ENCODE data around the gene PTPRN2. TPM values are rescaled to one million over a fixed set of nuclear protein-coding genes. Genes with fewer than 3 reads are reported as not detected.

The PTPRN2 gene
- total RNA-seq, 2 experiments from 2014 or later: 0.70 TPM; not detected in 1

DNA sequence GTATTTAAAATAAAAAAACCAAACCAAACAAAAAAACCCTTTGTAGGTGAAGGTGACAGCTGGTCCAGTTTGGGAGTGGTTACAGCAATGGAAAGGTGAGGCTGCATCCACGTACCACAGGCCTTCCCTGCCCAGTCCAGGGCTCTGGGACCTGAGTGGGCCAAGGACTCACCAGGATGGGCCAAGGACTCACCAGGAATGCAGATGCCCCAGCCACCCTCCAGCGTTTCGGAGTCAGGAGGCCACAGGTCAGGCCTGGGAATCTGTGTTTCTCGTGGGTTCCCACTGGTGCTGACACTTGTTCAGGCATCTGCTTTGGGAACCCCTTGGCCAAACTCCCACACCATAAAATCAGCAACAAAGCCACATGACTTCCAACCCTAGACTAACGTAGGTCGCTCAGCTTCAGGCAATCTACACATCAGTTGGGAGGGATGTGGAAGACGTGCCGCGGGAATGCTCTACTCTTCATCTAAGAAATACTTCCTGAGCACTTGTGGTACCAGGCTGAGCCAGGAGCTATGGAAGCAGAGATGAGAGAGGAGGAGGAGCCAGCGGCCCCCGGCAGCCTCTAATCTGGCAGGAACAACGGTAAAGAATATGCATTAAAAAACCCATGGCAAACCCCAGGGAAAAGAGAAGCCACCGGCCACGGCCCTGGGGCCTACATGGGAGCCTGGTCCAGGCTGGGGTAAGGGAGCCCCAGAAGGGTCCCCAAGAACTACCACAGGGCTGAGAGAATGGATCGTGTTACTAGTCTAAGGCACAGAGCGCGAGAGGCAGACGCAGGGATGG lies 473.4 kb downstream of the PTPRN2 start:
- H3K9me2 ChIP-seq (ENCODE audit: insufficient read depth, low read length): no peaks in the 10 kb centered on the region
- H3K4me1 ChIP-seq (ENCODE audit: insufficient read depth, low read length, poor library complexity, severe bottlenecking): no peaks in the 10 kb centered on the region
- no peak for DNase-seq (ENCODE audit: low spot score)
- H3K27ac ChIP-seq (ENCODE audit: low read depth, low read length, poor library complexity, severe bottlenecking): no peak overlapping the region
- no TSS peak for BruUV-seq (replicated peaks)
- ChIA-PET CTCF (ENCODE audit: unreplicated experiment) (no interaction called here), POLR2A (no interaction called here)
- no peaks in the 10 kb centered on the region for H4K20me1 ChIP-seq (ENCODE audit: insufficient read depth, low read length)
- H3K9me3 ChIP-seq (ENCODE audit: low read length): peaks cover 10% of the 10 kb centered on the region; the same call in 1 of the 2 replicates
- intact Hi-C loops (cut with micrococcal nuclease; ENCODE audit: unreplicated experiment): no loop called here
- H3K4me2 ChIP-seq (ENCODE audit: low read length): no peak overlapping the region
- no peaks in the 10 kb centered on the region for H3K36me3 ChIP-seq (ENCODE audit: insufficient read depth, low read length)
- no peak overlapping the region for H2AFZ ChIP-seq (ENCODE audit: low read length)
- TF ChIP-seq EZH2phosphoT487 (IDR thresholded peaks at IDR 0.05; ENCODE audit: borderline replicate concordance, low read depth, low read length): no peak
- TF ChIP-seq, protein P1, sequence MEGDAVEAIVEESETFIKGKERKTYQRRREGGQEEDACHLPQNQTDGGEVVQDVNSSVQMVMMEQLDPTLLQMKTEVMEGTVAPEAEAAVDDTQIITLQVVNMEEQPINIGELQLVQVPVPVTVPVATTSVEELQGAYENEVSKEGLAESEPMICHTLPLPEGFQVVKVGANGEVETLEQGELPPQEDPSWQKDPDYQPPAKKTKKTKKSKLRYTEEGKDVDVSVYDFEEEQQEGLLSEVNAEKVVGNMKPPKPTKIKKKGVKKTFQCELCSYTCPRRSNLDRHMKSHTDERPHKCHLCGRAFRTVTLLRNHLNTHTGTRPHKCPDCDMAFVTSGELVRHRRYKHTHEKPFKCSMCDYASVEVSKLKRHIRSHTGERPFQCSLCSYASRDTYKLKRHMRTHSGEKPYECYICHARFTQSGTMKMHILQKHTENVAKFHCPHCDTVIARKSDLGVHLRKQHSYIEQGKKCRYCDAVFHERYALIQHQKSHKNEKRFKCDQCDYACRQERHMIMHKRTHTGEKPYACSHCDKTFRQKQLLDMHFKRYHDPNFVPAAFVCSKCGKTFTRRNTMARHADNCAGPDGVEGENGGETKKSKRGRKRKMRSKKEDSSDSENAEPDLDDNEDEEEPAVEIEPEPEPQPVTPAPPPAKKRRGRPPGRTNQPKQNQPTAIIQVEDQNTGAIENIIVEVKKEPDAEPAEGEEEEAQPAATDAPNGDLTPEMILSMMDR (conservative IDR thresholded peaks at IDR 0.05; ENCODE audit: low read length): no peak
- H3K79me2 ChIP-seq (ENCODE audit: insufficient read depth, low read depth, low read length): no peaks in the 10 kb centered on the region
- H3K4me3 ChIP-seq (ENCODE audit: low read depth, low read length, poor library complexity, severe bottlenecking): no peak overlapping the region

DNA sequence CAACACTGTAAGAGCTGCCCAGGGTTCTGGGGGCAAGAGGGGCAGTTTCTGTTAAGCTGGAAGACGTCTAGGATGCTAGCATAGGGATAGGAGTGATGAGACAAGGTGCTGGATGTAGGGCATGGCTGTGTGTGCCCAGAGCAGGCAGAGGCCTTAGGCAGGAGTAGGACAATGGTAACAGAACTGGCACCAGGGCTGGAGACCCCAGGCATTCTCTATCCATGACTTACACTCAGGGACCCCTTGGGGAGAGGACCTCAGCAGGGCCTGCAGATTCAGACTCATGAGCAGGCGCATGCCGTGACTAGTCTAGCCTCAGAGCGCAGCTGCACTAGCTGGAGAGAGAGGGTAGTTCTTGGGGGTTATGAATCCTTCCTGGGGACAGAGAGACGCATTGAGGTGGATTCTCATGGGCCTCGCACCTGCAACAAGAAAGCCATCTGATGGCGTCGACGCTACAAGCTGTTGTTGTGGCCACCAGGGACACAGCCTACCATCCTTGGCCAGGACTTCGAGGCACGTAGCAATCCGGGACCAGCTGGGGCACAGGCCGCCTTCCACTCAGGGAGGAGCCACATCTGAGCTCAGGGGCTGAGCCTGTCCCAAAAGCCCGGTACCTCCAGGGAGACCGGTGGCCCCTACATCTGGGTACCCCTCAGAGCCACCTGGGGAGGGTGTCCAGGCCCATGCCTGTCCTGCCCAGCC lies 474.1 kb downstream of the PTPRN2 start:
- no peak for DNase-seq (ENCODE audit: low spot score)
- POLR2A ChIA-PET: no interaction called here
- Histone ChIP-seq H3K36me3 (ENCODE audit: insufficient read depth, low read length) (no peaks in the 10 kb centered on the region), H4K20me1 (ENCODE audit: insufficient read depth, low read length) (no peaks in the 10 kb centered on the region), H3K4me1 (ENCODE audit: insufficient read depth, low read length, poor library complexity, severe bottlenecking) (no peaks in the 10 kb centered on the region), H3K27ac (ENCODE audit: low read depth, low read length, poor library complexity, severe bottlenecking) (no peak overlapping the region), H3K4me2 (ENCODE audit: low read length) (no peak overlapping the region), H2AFZ (ENCODE audit: low read length) (no peak overlapping the region), H3K9me2 (ENCODE audit: insufficient read depth, low read length) (no peaks in the 10 kb centered on the region), H3K9me3 (ENCODE audit: low read length) (peaks cover 10% of the 10 kb centered on the region; the same call in 1 of the 2 replicates), H3K4me3 (ENCODE audit: low read depth, low read length, poor library complexity, severe bottlenecking) (no peak overlapping the region), H3K79me2 (ENCODE audit: insufficient read depth, low read depth, low read length) (no peaks in the 10 kb centered on the region)
- CTCF ChIA-PET (ENCODE audit: unreplicated experiment): no interaction called here
- TF ChIP-seq, protein P1 (conservative IDR thresholded peaks at IDR 0.05; ENCODE audit: low read length): no peak
- no peak for TF ChIP-seq EZH2phosphoT487 (IDR thresholded peaks at IDR 0.05; ENCODE audit: borderline replicate concordance, low read depth, low read length)
- BruUV-seq (replicated peaks): no TSS peak
- intact Hi-C loops (cut with micrococcal nuclease; ENCODE audit: unreplicated experiment): no loop called here

Data from OCI-LY7 (cell line).